ENCODE data around the gene C5orf47. TPM values are rescaled to one million over a fixed set of nuclear protein-coding genes. Genes with fewer than 3 reads are reported as not detected.
"Not testable (repeated sequence)": the region's sequence is repeated elsewhere in the genome, so short reads cannot be mapped to it uniquely, and the experiment has no call there.

C5orf47 gene
- total RNA-seq, 1 donor from 2014 or later, result not detected

DNA sequence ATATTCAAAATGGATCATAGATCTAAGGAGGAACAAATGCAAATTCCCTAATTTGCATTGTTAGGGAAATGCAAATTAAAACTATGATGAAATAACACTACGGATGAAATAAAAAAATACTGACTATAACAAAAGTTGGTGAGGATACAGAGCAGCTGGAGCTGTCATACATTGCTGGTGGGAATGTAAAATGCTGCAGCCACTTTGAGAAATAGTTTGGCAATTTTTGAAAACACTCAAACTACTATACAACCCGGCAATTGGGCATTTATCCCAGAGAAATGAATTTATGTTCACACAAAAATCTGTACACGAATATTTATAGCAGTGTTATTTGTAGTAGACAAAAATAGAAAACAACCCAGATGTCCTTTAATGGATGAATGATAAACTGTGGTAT, 22.5 kb downstream of the C5orf47 start:
- Histone ChIP-seq H2AFZ (ENCODE audit: low read depth, low read length) (no peak overlapping the region), H4K20me1 (ENCODE audit: insufficient read depth, low read length) (no peaks in the 10 kb centered on the region), H3K27ac (ENCODE audit: low read depth, low read length) (no peak overlapping the region), H3K36me3 (ENCODE audit: insufficient read depth, low read length) (no peaks in the 10 kb centered on the region), H3K9me3 (ENCODE audit: insufficient read depth, low read depth, low read length) (no peaks in the 10 kb centered on the region), H3K79me2 (ENCODE audit: insufficient read depth, low read length) (no peaks in the 10 kb centered on the region), H3K9ac (ENCODE audit: low read length) (no peak overlapping the region), H3K4me3 (ENCODE audit: insufficient read depth, low read depth, low read length) (no peak overlapping the region), H3K4me1 (ENCODE audit: insufficient read depth, low read length) (no peaks in the 10 kb centered on the region), H3K4me2 (ENCODE audit: low read length) (no peak overlapping the region), H3K27me3 (ENCODE audit: insufficient read depth, low read length) (no peaks in the 10 kb centered on the region)
- no peak for FAIRE-seq
- H3K4me1 Mint-ChIP-seq (ENCODE audit: low read depth, unreplicated experiment), result no peaks in the 10 kb centered on the region
- H3K9me3 Mint-ChIP-seq (ENCODE audit: unreplicated experiment), result peaks cover 5% of the 10 kb centered on the region
- no peak overlapping the region for H3K4me3 Mint-ChIP-seq (ENCODE audit: unreplicated experiment)
- H3K36me3 Mint-ChIP-seq (ENCODE audit: low read depth, unreplicated experiment), result no peaks in the 10 kb centered on the region
- no peaks in the 10 kb centered on the region for H3K27me3 Mint-ChIP-seq (ENCODE audit: low read depth, unreplicated experiment)
- no peak for TF ChIP-seq EZH2 (IDR thresholded peaks at IDR 0.05; ENCODE audit: insufficient read depth, low read length)
- TF ChIP-seq, protein P1, sequence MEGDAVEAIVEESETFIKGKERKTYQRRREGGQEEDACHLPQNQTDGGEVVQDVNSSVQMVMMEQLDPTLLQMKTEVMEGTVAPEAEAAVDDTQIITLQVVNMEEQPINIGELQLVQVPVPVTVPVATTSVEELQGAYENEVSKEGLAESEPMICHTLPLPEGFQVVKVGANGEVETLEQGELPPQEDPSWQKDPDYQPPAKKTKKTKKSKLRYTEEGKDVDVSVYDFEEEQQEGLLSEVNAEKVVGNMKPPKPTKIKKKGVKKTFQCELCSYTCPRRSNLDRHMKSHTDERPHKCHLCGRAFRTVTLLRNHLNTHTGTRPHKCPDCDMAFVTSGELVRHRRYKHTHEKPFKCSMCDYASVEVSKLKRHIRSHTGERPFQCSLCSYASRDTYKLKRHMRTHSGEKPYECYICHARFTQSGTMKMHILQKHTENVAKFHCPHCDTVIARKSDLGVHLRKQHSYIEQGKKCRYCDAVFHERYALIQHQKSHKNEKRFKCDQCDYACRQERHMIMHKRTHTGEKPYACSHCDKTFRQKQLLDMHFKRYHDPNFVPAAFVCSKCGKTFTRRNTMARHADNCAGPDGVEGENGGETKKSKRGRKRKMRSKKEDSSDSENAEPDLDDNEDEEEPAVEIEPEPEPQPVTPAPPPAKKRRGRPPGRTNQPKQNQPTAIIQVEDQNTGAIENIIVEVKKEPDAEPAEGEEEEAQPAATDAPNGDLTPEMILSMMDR (IDR thresholded peaks at IDR 0.05; ENCODE audit: insufficient read depth, low read depth, low read length), result no peak
- H3K27ac Mint-ChIP-seq (ENCODE audit: unreplicated experiment), result no peak overlapping the region
- no peak for DNase-seq (ENCODE audit: low read depth)

DNA sequence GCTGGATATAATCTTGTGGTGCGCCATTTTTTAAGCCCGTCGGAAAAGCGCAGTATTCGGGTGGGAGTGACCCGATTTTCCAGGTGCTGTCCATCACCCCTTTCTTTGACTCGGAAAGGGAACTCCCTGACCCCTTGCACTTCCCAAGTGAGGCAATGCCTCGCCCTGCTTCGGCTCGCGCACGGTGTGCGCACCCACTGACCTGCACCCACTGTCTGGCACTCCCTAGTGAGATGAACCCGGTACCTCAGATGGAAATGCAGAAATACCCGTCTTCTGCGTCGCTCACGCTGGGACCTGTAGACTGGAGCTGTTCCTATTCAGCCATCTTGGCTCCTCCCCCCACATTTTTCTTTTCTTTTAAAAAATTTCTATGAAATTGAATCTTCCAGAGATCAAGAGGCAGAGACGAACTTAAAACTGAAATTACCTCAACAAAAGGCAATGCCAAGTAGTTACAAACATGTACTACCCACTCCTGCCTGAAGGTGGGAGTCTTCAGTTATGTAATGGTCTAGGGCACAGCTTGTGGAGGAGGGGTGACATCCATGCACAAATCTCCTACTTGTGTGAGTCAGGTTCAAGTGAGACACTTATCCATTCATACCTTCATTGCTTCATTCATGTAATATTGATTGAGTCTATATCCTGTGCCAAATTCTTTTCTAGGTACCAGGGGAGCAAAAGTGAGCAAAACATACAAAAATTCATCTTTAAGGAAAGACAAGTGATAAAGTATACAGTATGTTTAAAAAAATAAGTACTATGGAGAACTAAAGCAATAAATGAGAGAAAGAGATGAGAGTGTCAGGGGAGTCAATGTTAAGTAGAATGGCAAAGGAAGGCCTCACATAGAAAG, 31.3 kb downstream of the C5orf47 start:
- not testable (repeated sequence) for H3K79me2 ChIP-seq (ENCODE audit: insufficient read depth, low read length); H3K9me3 Mint-ChIP-seq (ENCODE audit: unreplicated experiment); H3K36me3 ChIP-seq (ENCODE audit: insufficient read depth, low read length); H3K27ac ChIP-seq (ENCODE audit: low read depth, low read length); H2AFZ ChIP-seq (ENCODE audit: low read depth, low read length); H3K27me3 Mint-ChIP-seq (ENCODE audit: low read depth, unreplicated experiment); H3K27me3 ChIP-seq (ENCODE audit: insufficient read depth, low read length); H3K4me3 Mint-ChIP-seq (ENCODE audit: unreplicated experiment); H3K9ac ChIP-seq (ENCODE audit: low read length); H3K9me3 ChIP-seq (ENCODE audit: insufficient read depth, low read depth, low read length); H3K36me3 Mint-ChIP-seq (ENCODE audit: low read depth, unreplicated experiment); H3K4me1 Mint-ChIP-seq (ENCODE audit: low read depth, unreplicated experiment); H3K4me2 ChIP-seq (ENCODE audit: low read length); H3K27ac Mint-ChIP-seq (ENCODE audit: unreplicated experiment); H3K4me3 ChIP-seq (ENCODE audit: insufficient read depth, low read depth, low read length); H3K4me1 ChIP-seq (ENCODE audit: insufficient read depth, low read length); FAIRE-seq; H4K20me1 ChIP-seq (ENCODE audit: insufficient read depth, low read length)
- TF ChIP-seq, protein P1 (IDR thresholded peaks at IDR 0.05; ENCODE audit: insufficient read depth, low read depth, low read length), result peak; percentile 43
- peak; percentile 16 for DNase-seq (ENCODE audit: low read depth)

DNA sequence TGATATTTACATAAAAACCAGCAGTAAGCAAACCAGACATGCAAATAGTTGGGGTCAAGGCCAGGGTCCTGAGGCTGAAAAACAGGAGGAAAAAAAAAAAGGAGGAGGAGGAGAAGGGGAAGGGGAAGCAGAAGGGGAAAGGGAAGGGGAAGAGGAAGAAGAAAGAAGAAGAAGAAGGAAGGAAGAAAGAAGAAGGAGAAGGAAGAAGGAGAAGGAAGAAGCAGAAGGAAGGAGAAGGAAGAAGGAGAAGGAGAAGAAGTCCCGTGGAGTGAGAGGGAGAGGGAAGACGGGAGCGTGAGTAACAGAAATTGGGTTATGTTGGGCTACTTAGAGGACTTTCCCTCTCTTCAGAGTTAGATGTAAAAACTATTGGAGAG, 31.9 kb downstream of the C5orf47 start:
- FAIRE-seq, result no peak
- Mint-ChIP-seq H3K9me3 (ENCODE audit: unreplicated experiment) (peaks cover 3% of the 10 kb centered on the region), H3K4me1 (ENCODE audit: low read depth, unreplicated experiment) (no peaks in the 10 kb centered on the region), H3K27me3 (ENCODE audit: low read depth, unreplicated experiment) (peaks cover 4% of the 10 kb centered on the region), H3K4me3 (ENCODE audit: unreplicated experiment) (no peak overlapping the region), H3K36me3 (ENCODE audit: low read depth, unreplicated experiment) (peaks cover 1% of the 10 kb centered on the region), H3K27ac (ENCODE audit: unreplicated experiment) (no peak overlapping the region)
- no peak for TF ChIP-seq EZH2 (IDR thresholded peaks at IDR 0.05; ENCODE audit: insufficient read depth, low read length)
- TF ChIP-seq, protein P1 (IDR thresholded peaks at IDR 0.05; ENCODE audit: insufficient read depth, low read depth, low read length), result no peak
- no peak overlapping the region for H2AFZ ChIP-seq (ENCODE audit: low read depth, low read length)
- no peak overlapping the region for H3K4me3 ChIP-seq (ENCODE audit: insufficient read depth, low read depth, low read length)
- H3K79me2 ChIP-seq (ENCODE audit: insufficient read depth, low read length), result no peaks in the 10 kb centered on the region
- H3K36me3 ChIP-seq (ENCODE audit: insufficient read depth, low read length), result no peaks in the 10 kb centered on the region
- H3K4me1 ChIP-seq (ENCODE audit: insufficient read depth, low read length), result no peaks in the 10 kb centered on the region
- no peak for DNase-seq (ENCODE audit: low read depth)
- H4K20me1 ChIP-seq (ENCODE audit: insufficient read depth, low read length), result no peaks in the 10 kb centered on the region
- no peaks in the 10 kb centered on the region for H3K27me3 ChIP-seq (ENCODE audit: insufficient read depth, low read length)
- H3K4me2 ChIP-seq (ENCODE audit: low read length), result no peak overlapping the region
- no peak overlapping the region for H3K9ac ChIP-seq (ENCODE audit: low read length)
- H3K27ac ChIP-seq (ENCODE audit: low read depth, low read length), result no peak overlapping the region
- H3K9me3 ChIP-seq (ENCODE audit: insufficient read depth, low read depth, low read length), result no peaks in the 10 kb centered on the region

All from astrocyte (in vitro differentiated cells and primary cell).